DOHH2 (cell line): ENCODE results near the gene TTC34.

ENCODE experiments used
- EZH2phosphoT487 ChIP-seq: fragments of 200-600 bp; sonication (generic); IDR thresholded peaks from 2 replicates; pipeline ENCODE4 v1.6.1; 2017; ENCODE audit warnings: borderline replicate concordance, mild to moderate bottlenecking, antibody characterized with exemption, low read length, moderate library complexity, mixed read lengths
- TF ChIP-seq, protein P1 (sequence below): fragments of 200-600 bp; sonication (generic); IDR thresholded peaks from one replicate; pipeline ENCODE4 v1.5.1; 2014; ENCODE audit warnings: antibody characterized with exemption, mild to moderate bottlenecking, low read depth, low read length; ENCODE audit not compliant: poor library complexity, severe bottlenecking

DNA sequence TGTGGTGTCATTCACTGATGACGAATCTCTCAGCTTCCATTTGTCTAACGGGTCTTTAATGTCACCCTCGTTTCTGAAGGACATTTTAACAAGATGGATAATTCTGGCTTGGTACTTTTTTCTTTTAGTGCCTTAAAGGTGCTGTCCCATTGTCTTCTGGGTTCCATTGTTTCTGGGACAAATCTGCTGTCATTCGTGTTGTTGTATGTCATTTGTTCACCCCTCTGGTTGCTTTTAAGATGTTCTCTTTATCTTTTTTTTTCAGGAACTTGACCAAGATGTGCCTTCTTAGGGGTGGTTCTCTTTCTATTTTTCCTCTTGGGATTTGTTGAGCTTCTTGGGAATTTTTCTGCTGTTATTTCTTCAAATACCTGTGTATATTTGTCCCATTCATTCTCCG is 154.7 kb downstream of the TTC34 start:
- TF ChIP-seq, protein P1, sequence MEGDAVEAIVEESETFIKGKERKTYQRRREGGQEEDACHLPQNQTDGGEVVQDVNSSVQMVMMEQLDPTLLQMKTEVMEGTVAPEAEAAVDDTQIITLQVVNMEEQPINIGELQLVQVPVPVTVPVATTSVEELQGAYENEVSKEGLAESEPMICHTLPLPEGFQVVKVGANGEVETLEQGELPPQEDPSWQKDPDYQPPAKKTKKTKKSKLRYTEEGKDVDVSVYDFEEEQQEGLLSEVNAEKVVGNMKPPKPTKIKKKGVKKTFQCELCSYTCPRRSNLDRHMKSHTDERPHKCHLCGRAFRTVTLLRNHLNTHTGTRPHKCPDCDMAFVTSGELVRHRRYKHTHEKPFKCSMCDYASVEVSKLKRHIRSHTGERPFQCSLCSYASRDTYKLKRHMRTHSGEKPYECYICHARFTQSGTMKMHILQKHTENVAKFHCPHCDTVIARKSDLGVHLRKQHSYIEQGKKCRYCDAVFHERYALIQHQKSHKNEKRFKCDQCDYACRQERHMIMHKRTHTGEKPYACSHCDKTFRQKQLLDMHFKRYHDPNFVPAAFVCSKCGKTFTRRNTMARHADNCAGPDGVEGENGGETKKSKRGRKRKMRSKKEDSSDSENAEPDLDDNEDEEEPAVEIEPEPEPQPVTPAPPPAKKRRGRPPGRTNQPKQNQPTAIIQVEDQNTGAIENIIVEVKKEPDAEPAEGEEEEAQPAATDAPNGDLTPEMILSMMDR: no peak
- TF ChIP-seq EZH2phosphoT487: no peak
